Measurements from ENCODE around the gene KIF6. TPM values are rescaled to one million over a fixed set of nuclear protein-coding genes. Genes with fewer than 3 reads are reported as not detected.

KIF6 gene
- total and polyA plus RNA-seq, 2 donors (not counting 1 experiment from before 2014, with no cell fraction given) = not detected

DNA sequence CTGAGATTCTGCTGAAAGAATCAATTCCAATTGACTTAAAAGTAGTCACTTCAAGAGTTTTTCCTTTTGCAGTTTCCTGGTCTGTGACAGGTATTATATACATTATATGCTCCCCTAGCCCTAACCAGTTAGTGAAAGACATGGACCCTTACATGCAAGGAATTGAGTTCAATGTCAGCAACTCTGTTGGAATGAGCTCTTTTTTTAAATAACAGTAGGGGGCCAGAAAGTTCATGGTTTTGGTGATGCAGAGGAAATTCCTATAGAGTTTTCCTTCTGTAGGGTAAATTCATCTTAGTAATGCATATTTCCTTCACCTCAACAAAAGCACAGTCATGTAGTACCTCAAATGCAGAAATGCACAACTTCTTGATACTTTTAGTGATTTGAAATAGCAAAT lies 172.2 kb downstream of the KIF6 start:
- no peak overlapping the region for H3K9ac ChIP-seq (ENCODE audit: low read length)
- no peak overlapping the region for H3K27ac ChIP-seq (ENCODE audit: low read length in 2 of 2)
- no peak overlapping the region for H3K4me3 ChIP-seq (ENCODE audit: control extremely low read depth in 1 of 5, extremely low read depth in 1 of 5, insufficient read depth in 1 of 5, low read depth in 2 of 5, low read length in 4 of 5)
- H3K9me3 ChIP-seq (ENCODE audit: control extremely low read depth in 1 of 3, control insufficient read depth in 2 of 3, insufficient read depth in 1 of 3, low read length in 2 of 3) = no peaks in the 10 kb centered on the region
- H3K36me3 ChIP-seq (replicated peaks in 1 of 2; ENCODE audit: control extremely low read depth in 1 of 2, control insufficient read depth in 1 of 2, extremely low read depth in 1 of 2, insufficient read depth in 2 of 2, low read length in 1 of 2) = no peaks in the 10 kb centered on the region
- Mint-ChIP-seq H3K27me3 (peaks cover 23% of the 10 kb centered on the region), H3K4me1 (no peaks in the 10 kb centered on the region), H3K9me3 (ENCODE audit: insufficient read depth) (no peaks in the 10 kb centered on the region), H3K27ac (no peak overlapping the region), H3K4me3 (no peak overlapping the region)
- no peak for ATAC-seq (ENCODE audit: low read depth)
- H3K27me3 ChIP-seq (replicated peaks in 1 of 4; ENCODE audit: control extremely low read depth in 1 of 4, control insufficient read depth in 3 of 4, insufficient read depth in 4 of 4, low read length in 3 of 4) = peaks cover 0 to 6% (median 1%) of the 10 kb centered on the region in 4 experiments
- POLR2A ChIA-PET = no interaction called here
- no peaks in the 10 kb centered on the region for H4K20me1 ChIP-seq (ENCODE audit: control insufficient read depth, insufficient read depth, low read length, poor library complexity, severe bottlenecking)
- CTCF ChIA-PET = no interaction called here
- no peaks in the 10 kb centered on the region for H3K79me2 ChIP-seq (ENCODE audit: control insufficient read depth, insufficient read depth, low read length)
- H2AFZ ChIP-seq (ENCODE audit: insufficient read depth, low read depth, low read length, poor library complexity, severe bottlenecking) = no peak overlapping the region
- no peak overlapping the region for H3K4me2 ChIP-seq (replicated peaks; ENCODE audit: low read depth, low read length, poor library complexity, severe bottlenecking)
- intact Hi-C loops (cut with micrococcal nuclease) = no loop called here
- no peak for TF ChIP-seq EZH2 (IDR thresholded peaks at IDR 0.05; ENCODE audit: borderline replicate concordance, insufficient read depth, low read depth, low read length, poor library complexity, severe bottlenecking)
- TF ChIP-seq CTCF (IDR thresholded peaks at IDR 0.05) = no peak
- DNase-seq = no peak
- no peaks in the 10 kb centered on the region for H3K4me1 ChIP-seq (ENCODE audit: control insufficient read depth in 2 of 2, insufficient read depth in 2 of 2, low read length in 2 of 2)

DNA sequence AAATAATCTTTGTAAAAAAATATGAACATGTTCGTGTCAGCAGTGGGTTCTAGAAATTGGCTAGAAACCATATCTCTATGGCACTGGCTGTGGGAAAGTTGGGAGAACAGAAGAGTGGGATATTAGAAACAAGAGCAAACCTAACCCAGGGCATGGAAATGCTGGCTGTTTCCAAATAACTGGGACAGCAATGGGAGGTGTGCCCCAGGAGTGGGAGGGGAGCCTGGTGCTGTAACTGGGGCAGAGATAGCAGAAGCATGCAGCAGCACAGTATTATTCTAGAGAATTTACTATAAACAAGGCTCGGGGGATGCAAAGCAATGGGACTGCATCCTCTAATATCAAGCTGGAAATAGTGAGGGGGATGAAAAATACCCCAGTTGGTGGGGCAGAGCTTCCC lies 175.0 kb downstream of the KIF6 start:
- DNase-seq (no peak), ATAC-seq (ENCODE audit: low read depth) (no peak)
- Histone ChIP-seq H3K36me3 (replicated peaks in 1 of 2; ENCODE audit: control extremely low read depth in 1 of 2, control insufficient read depth in 1 of 2, extremely low read depth in 1 of 2, insufficient read depth in 2 of 2, low read length in 1 of 2) (no peaks in the 10 kb centered on the region), H3K4me1 (ENCODE audit: control insufficient read depth in 2 of 2, insufficient read depth in 2 of 2, low read length in 2 of 2) (no peaks in the 10 kb centered on the region), H3K4me2 (replicated peaks; ENCODE audit: low read depth, low read length, poor library complexity, severe bottlenecking) (no peak overlapping the region), H2AFZ (ENCODE audit: insufficient read depth, low read depth, low read length, poor library complexity, severe bottlenecking) (no peak overlapping the region), H4K20me1 (ENCODE audit: control insufficient read depth, insufficient read depth, low read length, poor library complexity, severe bottlenecking) (no peaks in the 10 kb centered on the region), H3K79me2 (ENCODE audit: control insufficient read depth, insufficient read depth, low read length) (no peaks in the 10 kb centered on the region), H3K9me3 (ENCODE audit: control extremely low read depth in 1 of 3, control insufficient read depth in 2 of 3, insufficient read depth in 1 of 3, low read length in 2 of 3) (no peaks in the 10 kb centered on the region), H3K4me3 (ENCODE audit: control extremely low read depth in 1 of 5, extremely low read depth in 1 of 5, insufficient read depth in 1 of 5, low read depth in 2 of 5, low read length in 4 of 5) (no peak overlapping the region), H3K9ac (ENCODE audit: low read length) (no peak overlapping the region), H3K27ac (ENCODE audit: low read length in 2 of 2) (no peak overlapping the region), H3K27me3 (replicated peaks in 1 of 4; ENCODE audit: control extremely low read depth in 1 of 4, control insufficient read depth in 3 of 4, insufficient read depth in 4 of 4, low read length in 3 of 4) (peaks cover 0 to 6% (median 0%) of the 10 kb centered on the region in 4 experiments)
- H3K4me1 Mint-ChIP-seq = no peaks in the 10 kb centered on the region
- CTCF ChIA-PET = no interaction called here
- H3K9me3 Mint-ChIP-seq (ENCODE audit: insufficient read depth) = no peaks in the 10 kb centered on the region
- no CpG with 5 or more reads among the region's 2 CpGs for WGBS (ENCODE audit: insufficient coverage)
- intact Hi-C loops (cut with micrococcal nuclease) = no loop called here
- POLR2A ChIA-PET = no interaction called here
- no peak for TF ChIP-seq CTCF (IDR thresholded peaks at IDR 0.05)
- no peak for TF ChIP-seq EZH2 (IDR thresholded peaks at IDR 0.05; ENCODE audit: borderline replicate concordance, insufficient read depth, low read depth, low read length, poor library complexity, severe bottlenecking)
- H3K27me3 Mint-ChIP-seq = peaks cover 33% of the 10 kb centered on the region
- H3K4me3 Mint-ChIP-seq = no peak overlapping the region
- no peak overlapping the region for H3K27ac Mint-ChIP-seq

All from B cell (primary cell).